ENCODE results near the gene STT3B.

STT3B gene

DNA sequence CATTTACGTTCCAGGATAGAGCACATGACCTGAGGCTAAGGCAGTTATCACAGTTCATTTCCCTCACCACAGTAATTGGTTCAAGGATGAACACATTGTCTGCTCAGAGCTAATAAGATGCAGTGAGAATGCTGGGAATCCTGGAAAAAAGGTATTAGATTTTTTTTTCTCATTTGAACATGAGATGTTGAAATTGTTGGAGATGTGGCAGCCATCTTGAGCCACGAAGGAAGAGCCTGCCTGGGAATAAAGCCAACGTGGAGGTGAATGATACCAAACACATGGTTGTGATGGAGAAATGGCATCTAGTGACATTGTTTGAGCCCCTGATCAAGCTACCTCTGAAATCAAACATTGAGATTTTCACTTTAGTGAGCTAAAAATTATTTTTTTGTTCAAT lies 16.0 kb upstream of the STT3B start:
- in situ Hi-C loops (cut with MboI; ENCODE audit: low sequenced_read_pairs) = no loop called here

DNA sequence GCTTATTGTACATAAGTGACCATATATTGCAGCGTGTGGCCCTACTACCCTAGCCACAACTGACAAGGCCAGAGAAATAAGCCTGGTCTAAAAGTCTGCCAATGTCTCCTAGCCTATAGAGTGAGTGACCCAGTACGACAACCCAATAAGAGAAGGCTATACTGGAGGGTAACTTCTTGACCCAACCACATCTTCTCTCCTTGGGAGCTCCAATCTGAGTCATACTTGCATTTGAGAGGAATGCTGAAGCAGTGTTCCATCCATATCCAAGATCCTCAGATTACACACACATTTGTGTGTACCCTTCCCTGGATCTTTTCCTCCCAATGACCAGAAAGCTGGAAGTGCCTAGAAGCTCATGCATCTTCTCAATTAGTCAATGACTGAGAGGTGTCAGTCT lies 11.3 kb upstream of the STT3B start:
- in situ Hi-C loops (cut with MboI; ENCODE audit: low sequenced_read_pairs) = no loop called here

DNA sequence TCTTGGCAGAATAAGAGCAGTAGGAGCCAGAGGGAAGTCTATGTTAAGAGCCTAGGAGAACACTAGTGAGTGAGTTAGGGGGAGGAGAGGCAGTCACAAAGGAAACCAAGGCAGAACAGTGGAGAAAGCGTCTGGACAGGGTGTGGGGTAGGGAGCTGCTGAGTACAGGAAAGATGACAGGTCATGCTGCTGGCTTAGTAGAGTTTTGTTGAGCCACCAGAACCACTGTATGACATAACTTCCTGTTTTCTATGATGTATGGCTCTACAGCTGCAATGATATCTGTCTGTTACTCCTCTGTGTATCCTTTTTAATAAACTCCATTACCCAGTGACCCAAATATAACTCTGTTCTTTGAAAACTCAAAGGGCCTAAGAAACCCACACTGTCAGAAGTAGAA lies 10.6 kb upstream of the STT3B start:
- in situ Hi-C loops (cut with MboI; ENCODE audit: low sequenced_read_pairs) = no loop called here

DNA sequence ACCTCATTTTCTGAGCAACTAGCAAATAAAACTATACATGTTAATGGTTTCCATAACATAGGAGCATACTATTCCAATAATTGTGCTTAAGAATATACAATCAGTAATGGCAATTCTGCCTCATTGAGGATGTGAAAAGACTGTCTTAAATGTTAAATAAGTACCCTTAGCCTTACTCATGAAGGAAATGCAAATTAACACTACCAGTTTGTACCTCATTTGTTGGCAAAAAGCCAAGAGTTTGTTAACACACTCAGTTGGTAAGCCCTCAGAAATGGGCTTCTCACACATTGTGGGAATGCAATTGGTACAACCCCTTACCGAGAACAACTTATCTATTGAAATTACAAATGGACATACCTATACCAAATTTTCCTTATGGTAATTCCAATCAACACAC lies 9.2 kb upstream of the STT3B start:
- in situ Hi-C loops (cut with MboI; ENCODE audit: low sequenced_read_pairs) = no loop called here

DNA sequence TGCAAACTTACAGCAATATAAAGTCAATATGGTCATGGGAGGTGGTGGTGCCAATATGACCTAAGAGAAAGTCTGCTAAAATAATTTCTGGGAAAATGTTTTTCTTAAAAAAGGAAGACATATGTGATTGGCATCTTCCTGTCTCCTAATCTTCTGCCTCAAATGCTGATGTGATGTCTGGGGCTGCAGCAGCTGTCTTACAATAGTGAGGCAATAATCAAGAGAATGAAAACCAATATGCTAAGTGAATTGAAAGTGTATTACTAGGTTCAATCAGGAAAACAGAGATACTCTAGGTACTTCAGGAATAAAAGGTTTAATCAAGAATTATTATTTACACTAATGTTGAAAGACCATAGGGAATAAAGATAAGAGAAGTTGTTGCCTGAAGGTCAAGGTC lies 7.2 kb upstream of the STT3B start:
- in situ Hi-C loops (cut with MboI; ENCODE audit: low sequenced_read_pairs) = no loop called here

DNA sequence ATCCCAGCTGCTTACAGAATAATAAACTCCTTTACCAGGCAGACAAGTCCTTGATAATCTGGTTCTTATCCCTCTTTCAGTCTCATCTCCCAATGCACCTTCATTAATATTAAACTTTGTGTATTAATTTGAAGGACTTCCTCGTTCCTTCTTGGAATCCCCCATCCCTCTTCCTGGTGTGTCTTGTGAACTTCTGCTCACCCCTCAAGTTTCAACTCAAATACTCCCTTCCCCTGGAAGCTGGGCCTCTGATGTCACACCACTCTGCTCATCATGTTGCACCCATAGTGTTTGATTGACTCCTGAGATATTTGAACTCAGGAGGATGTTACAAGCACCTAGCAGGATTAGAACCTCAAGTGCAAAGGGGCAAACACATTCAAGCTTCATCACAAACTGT lies 3.3 kb upstream of the STT3B start:
- in situ Hi-C loops (cut with MboI; ENCODE audit: low sequenced_read_pairs) = no loop called here

DNA sequence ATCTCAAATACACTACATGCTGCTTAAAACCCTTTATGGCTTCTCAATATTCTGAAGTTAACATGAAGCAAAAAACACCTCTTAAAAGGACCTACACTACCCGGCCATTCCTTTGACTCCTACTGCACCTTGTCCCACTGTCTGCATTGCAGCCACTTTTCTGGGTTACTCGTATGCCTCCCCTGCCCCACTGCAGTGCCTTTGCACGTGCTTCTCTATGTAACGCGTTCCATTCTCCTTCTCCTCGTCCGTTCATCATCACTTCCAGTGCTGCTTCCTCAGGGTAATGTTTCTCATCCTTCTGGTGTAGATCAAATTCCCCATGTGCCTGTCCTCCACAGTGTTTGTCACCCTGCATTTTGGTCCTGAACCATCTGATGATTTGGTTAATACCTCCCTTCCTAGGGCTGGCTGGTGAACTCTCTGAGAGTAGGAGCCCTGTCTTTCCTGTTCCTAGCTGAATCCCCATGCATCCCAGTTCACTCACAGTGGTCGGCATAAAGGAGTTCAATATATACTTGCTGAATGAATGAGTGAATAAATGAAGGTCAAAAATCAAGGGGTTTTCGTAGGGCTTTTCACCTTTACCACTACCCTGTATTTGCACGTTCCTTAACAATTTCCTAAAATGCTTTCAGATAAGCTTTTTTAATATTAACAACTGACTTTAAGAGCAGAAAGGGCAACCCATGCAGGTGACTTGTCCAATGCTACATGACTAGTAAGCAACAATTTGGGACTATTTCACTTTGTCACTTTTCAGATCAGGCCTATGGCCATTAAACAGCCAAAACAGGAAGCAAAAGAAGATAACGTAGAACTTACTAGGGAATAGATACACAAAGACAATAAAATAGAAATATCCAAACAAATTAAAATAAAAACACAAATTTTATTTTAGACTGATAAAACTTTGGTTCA lies 2.4 kb upstream of the STT3B start:
- in situ Hi-C loops (cut with MboI; ENCODE audit: low sequenced_read_pairs) = no loop called here

DNA sequence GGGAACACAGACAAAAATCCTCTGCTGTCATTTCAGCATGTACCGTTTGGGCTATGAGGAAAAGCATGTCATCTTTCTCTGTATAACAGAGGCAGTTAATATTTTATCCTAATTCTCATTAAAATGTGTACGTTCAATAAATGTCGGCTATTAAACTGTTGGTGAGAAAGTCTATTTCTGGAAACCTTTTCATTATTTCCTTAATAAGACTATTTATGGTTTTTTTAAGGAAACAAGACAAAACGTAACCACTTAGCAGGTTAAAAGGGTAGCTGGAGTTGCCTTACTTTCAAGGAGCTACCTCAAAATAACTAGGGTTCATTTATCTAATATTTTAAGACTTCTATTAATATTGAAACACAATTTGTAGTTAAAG lies 1.8 kb upstream of the STT3B start:
- in situ Hi-C loops (cut with MboI; ENCODE audit: low sequenced_read_pairs) = no loop called here

DNA sequence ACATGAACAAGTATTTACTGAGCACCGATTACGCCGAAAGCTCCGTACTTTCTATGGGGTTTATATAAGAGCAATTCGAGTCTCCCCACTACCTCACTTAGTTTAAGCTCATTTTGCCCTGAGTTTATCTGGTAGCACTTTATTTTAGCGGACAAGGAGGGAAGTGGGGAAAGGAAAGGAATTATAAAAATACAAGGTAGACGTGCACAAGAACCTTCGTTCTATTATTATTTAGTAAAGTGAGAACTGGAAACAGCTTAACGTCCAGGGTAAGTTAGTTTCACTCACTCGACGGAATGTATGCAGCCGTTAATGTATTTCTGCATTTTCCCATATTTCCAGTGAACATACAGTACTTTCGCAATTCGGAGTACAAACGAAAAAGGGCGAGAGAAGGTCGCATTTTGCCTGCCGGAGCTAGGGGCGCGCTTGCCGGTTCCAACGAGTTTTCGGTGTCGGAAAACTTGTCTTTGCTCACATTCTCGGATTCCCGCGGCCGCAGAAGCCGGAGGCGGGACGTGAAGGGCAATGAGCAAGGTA lies 1.2 kb upstream of the STT3B start:
- in situ Hi-C loops (cut with MboI; ENCODE audit: low sequenced_read_pairs) = no loop called here

DNA sequence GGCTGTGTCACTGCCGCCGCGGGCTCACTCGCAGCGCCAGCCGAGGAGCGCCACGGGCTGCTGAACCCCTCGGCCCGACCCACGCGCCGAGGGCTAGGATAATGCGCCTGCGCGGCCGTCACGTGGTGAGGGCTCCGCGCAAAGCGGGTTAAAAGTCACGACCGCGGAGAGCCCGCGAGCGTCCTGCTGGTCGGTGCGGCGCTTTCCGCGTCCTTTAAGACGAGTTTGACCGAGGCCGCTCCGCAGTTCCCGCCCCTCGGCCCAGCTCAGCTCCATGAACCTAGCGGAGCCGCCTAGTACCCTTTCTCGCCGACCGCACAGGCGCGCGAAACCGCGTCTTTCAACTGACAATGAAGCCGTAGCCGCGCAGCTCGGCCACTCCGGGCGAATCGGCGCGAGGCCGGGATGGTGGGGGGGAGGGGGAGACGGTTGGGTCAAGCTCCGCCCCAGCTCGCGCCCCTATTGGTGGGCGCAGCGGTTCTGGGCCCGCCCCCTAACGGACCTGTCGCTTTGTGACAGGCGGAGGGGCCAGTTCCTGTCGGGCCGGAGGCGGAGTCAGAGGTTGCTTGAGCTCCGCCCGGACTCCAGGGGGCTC lies 636 bp upstream of the STT3B start:
- in situ Hi-C loops (cut with MboI; ENCODE audit: low sequenced_read_pairs) = no loop called here

DNA sequence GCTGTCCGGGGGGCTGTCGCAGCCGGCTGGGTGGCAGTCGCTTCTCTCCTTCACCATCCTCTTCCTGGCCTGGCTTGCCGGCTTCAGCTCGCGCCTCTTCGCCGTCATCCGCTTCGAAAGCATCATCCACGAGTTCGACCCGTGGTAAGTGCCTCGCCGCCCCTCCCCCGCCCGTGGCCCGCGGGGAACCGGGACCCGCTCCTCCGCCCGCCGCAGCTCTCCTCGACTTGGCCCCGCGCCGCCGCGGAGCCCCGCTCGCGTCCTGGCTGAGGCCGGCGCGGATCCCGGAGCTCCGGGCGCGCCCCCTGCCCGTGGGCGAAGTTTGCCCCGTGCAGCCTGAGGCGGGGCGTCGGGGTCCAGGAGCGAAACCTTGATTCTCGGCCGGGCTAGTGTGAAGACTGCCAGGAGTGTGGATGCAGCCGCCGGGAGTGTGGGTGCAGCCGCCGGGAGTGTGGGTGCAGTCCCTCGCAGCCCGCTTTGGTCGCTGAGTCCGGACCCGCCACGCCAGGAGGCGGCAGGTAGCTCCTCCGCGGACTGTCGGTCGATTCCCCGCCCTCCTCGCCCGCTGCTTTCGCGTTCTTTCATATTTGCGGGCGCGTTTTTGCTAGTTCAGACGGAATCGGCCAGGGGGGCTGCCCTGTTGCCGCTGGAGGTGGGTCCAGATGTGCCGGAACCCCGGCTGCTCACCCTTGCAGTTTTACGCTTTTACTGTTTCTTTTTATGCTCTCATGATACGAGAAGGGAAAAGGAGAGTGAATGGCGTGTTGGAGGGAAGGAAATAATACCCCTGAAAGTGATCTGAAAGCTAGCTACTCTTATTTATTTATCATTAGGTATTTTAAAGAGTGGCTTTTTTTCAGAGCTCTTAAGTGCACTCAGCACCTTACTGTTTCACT lies 692 bp downstream of the STT3B start:
- in situ Hi-C loops (cut with MboI; ENCODE audit: low sequenced_read_pairs) = no loop called here

DNA sequence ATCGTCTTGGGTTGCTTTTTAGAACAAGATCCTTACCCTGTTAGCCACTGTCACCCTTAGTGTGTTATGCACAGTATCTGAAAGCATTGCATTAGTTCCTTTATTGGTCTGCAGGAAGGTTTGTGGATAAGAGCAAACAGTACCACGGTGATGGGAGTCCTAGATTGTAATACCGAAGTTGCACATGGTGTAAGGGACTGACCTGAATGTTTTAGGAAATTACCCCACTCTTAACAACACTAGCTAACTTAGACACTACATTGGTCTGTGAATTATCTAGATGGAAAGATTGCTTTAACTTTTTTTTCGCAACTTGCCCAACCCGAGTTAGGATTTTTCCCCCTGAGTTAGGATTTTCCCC lies 1.3 kb downstream of the STT3B start:
- in situ Hi-C loops (cut with MboI; ENCODE audit: low sequenced_read_pairs) = no loop called here

DNA sequence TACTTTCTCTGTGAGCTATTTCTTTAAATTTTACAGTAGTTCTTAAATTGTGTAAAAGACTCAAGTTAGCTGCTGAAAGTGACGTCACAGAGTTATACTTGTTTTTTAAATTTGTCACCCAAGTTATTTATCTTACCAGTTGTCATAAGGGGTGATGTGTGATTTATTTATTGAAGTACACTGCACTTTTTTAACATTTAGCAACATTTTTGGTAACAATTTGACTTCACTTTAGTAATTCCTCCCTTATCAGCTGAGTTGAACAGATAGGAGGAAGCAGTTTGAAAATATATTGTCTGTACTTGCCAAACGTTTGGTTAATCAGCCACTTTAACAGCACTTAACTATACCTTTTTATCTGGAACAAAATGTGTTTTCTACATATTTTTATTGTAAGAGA lies 3.8 kb downstream of the STT3B start:
- in situ Hi-C loops (cut with MboI; ENCODE audit: low sequenced_read_pairs) = no loop called here

DNA sequence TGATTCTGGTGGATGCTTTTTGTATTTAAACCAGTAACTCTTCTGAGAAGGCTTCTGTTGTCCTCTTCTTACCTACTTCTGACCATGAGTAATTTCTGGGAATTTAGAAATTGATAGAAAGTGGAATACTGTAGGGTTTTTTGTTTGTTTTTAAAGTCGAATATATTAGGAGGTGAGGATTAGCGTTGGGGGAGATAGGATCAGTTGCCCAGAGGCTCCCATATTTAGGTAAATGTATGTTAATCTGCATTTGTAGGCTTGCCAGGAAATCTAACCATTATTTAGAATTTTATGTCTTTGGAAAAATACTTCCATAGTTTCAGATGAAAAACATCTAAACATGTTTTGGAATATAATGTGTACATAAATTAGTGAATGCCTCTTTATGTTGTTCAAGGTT lies 6.1 kb downstream of the STT3B start:
- in situ Hi-C loops (cut with MboI; ENCODE audit: low sequenced_read_pairs) = no loop called here

DNA sequence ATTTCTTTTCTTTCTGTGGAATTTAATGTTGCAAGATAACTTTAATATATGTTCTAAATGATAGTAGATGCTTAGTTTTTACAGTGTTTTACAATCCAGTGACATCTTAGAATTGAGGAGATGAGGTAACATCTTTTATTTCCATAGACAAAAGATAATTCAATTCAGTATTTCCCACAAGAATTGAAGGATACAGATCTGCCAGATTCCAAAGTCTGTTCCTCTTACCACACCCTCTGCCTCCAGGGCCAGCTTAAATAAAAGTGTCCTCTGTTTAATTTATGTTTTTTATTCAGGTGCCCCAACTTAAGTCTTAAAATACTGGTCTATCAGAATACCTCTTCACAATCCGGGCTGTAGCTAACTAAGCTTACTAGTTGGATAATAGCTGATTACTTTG lies 6.5 kb downstream of the STT3B start:
- in situ Hi-C loops (cut with MboI; ENCODE audit: low sequenced_read_pairs) = no loop called here

DNA sequence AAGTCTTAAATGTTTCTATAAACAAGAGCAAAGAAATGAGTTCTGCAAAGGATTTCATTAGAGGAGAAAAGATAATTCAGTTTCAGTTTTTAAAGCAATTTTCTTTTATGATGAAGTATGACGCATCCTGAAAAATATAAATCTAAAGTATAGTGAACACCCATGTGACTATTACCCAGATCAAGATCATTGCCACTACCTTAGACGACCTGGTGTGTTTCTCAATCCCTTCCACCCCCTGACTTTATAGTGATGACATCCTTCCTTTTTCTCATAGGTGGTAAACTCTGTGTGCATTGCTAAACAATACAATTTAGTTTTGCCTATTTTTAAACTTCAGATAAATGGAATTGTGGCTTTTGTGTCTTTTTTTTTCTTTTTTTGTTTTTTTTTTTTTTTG lies 8.4 kb downstream of the STT3B start:
- in situ Hi-C loops (cut with MboI; ENCODE audit: low sequenced_read_pairs) = no loop called here

DNA sequence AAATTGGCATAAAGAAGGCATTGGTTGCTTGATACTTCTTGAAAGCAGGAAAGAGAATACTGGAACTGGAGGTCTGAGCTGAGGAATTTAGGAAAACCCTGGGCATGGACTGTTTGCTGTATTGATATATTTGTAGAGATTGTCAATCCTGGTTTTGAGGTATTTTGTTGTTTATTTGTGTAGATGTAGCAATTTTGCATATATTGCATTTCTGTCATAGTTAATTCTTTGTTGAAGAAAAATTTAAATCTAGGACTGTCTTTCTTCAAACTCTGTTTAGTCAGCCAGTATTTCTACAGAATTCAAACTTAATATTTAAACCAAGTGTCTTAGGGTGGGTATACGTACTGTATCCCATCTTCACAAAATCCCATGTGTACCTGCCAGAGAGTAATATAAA lies 9.5 kb downstream of the STT3B start:
- in situ Hi-C loops (cut with MboI; ENCODE audit: low sequenced_read_pairs) = no loop called here

DNA sequence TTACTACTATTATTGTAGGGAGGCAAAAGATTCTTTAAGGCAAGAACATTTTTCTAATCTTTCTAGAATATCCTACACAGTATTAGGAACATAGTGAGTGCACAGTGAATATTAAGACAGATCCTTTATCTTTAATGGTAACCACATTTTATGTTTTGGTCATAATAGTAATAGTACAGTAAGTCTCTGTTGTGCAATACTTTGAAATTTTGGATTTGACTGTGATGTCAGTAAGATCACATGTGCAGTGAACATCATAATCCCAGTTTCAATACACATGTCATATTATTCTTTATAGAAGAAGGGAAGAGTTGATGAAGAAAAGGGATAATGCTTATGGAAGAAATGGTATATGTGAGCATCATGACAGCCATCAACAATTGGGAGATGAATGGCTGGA lies 10.7 kb downstream of the STT3B start:
- in situ Hi-C loops (cut with MboI; ENCODE audit: low sequenced_read_pairs) = no loop called here

DNA sequence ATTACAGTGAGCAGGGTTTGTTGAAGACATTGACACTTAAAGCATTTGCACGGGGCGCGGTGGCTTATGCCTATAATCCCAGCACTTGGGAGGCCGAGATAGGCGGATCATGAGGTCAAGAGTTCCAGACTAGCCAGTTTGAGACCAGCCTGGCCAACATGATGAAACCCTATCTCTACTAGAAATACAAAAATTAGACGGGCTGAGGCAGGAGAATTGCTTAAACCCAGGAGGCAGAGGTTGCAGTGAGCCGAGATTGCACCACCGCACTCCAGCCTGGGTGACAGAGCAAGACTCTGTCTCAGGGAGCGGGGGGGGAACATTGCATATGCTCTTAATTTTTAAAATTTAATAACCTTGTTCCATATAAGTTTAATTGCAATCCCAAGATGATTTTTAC lies 11.9 kb downstream of the STT3B start:
- in situ Hi-C loops (cut with MboI; ENCODE audit: low sequenced_read_pairs) = no loop called here

DNA sequence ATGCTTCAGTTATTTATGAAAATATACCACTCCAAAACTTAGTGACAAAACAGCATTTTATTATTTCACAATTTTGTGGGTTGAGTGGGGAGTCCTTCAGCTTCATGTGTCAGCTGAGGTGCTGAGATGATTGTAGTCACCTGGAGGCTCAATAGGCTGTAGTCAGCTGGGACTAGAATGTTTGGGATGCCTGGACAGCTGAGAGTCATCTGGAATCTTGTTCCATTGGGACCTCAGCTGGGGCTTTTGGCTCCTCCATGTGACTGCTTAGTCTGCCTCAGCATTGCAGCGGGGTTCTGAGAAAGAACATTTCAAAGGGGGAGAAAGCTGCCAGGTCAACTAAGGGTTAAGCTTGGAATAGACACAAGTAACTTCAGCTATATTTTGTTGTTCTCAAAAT lies 13.4 kb downstream of the STT3B start:
- in situ Hi-C loops (cut with MboI; ENCODE audit: low sequenced_read_pairs) = no loop called here

DNA sequence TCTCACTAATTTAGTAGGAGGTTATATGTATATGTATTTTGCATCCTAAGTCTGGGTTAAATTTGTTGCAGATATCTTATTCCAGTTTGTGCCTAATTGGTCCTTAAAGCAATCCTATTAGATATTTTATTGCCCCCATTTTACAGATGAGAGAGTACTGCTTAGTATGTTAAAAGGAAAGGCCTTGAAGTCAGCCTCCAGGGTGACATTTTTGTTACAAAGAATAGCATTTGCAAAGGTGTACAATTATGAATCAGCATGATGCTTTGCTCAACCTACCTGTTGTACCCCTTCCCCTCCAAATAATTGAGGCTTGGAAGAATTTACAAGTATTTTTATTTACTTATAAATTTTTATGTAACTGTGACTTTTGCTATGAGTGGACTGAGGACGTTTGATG lies 14.0 kb downstream of the STT3B start:
- in situ Hi-C loops (cut with MboI; ENCODE audit: low sequenced_read_pairs) = no loop called here
